ENCODE measurements around the gene AKT1.

The AKT1 gene

GRCh38 chr14:104757238-104757585 is 38.3 kb downstream of the AKT1 start:
- TF ChIP-seq, protein P1, sequence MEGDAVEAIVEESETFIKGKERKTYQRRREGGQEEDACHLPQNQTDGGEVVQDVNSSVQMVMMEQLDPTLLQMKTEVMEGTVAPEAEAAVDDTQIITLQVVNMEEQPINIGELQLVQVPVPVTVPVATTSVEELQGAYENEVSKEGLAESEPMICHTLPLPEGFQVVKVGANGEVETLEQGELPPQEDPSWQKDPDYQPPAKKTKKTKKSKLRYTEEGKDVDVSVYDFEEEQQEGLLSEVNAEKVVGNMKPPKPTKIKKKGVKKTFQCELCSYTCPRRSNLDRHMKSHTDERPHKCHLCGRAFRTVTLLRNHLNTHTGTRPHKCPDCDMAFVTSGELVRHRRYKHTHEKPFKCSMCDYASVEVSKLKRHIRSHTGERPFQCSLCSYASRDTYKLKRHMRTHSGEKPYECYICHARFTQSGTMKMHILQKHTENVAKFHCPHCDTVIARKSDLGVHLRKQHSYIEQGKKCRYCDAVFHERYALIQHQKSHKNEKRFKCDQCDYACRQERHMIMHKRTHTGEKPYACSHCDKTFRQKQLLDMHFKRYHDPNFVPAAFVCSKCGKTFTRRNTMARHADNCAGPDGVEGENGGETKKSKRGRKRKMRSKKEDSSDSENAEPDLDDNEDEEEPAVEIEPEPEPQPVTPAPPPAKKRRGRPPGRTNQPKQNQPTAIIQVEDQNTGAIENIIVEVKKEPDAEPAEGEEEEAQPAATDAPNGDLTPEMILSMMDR (IDR thresholded peaks at IDR 0.05): no peak
- no peak for TF ChIP-seq ZFX (IDR thresholded peaks at IDR 0.05; ENCODE audit: borderline replicate concordance)
- H3K27ac ChIP-seq: no peak overlapping the region

- no peak for TF ChIP-seq ZFX (IDR thresholded peaks at IDR 0.05; ENCODE audit: borderline replicate concordance)
- TF ChIP-seq, protein P1 (IDR thresholded peaks at IDR 0.05): no peak
- H3K27ac ChIP-seq: no peak overlapping the region
These were observed 38.9 kb downstream of the AKT1 start for GRCh38 chr14:104756477-104757237.

GRCh38 chr14:104755621-104756020 is 39.9 kb downstream of the AKT1 start:
- TF ChIP-seq, protein P1 (IDR thresholded peaks at IDR 0.05): no peak
- TF ChIP-seq ZFX (IDR thresholded peaks at IDR 0.05; ENCODE audit: borderline replicate concordance): no peak
- no peak overlapping the region for H3K27ac ChIP-seq

GRCh38 chr14:104754213-104754851 is 41.2 kb downstream of the AKT1 start:
- H3K27ac ChIP-seq: peak overlapping the region; percentile 94
- TF ChIP-seq, protein P1 (IDR thresholded peaks at IDR 0.05): no peak
- TF ChIP-seq ZFX (IDR thresholded peaks at IDR 0.05; ENCODE audit: borderline replicate concordance): no peak

DNA sequence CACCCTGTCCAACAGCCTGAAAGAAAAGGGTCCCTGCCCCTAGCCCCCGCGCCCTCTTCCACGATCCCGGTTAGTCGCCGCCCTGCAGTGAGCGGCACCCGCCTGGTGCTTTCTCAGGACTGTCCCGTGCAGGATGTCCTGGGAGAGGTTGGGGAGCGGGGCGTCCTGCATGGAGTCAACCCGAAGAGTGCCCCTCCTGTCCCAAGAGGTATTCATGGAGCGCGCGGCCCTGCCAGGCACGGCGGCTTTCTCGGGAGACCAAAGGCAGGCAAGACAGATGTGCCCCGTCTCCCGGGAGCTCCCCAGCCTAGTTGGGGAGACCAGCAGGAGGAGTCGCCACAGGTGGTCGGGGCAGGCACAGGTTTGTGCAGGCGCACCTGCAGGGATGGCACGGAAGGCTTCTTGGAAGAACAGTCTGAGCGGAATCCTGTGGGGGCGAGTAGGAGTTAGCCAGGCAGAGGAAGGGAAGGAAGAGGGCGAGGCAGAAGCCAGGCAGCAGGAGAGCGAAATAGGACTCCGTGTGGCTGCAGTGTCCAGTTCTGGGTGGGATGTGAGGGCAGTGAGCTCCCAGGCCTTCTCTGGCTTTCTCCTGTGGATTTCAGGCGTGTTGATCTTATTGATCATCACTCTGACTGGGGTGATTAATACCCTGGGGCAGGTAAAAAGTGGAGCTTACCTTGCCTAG is 41.9 kb downstream of the AKT1 start:
- peak overlapping the region; percentile 94 for H3K27ac ChIP-seq
- TF ChIP-seq, protein P1 (IDR thresholded peaks at IDR 0.05): no peak
- no peak for TF ChIP-seq ZFX (IDR thresholded peaks at IDR 0.05; ENCODE audit: borderline replicate concordance)

GRCh38 chr14:104752735-104753527 is 42.6 kb downstream of the AKT1 start, which contains the start of gene SIVA1:
Gene SIVA1, plus strand, starts transcription at chr14:104753147. Its CDS starts 55 bp downstream, at chr14:104753202.
- peak within 1 kb of the TSS; percentile 94 for H3K27ac ChIP-seq
- TF ChIP-seq ZFX (IDR thresholded peaks at IDR 0.05; ENCODE audit: borderline replicate concordance): no peak
- TF ChIP-seq, protein P1 (IDR thresholded peaks at IDR 0.05): no peak
